Measurements from ENCODE around the gene SLC38A1.

DNA sequence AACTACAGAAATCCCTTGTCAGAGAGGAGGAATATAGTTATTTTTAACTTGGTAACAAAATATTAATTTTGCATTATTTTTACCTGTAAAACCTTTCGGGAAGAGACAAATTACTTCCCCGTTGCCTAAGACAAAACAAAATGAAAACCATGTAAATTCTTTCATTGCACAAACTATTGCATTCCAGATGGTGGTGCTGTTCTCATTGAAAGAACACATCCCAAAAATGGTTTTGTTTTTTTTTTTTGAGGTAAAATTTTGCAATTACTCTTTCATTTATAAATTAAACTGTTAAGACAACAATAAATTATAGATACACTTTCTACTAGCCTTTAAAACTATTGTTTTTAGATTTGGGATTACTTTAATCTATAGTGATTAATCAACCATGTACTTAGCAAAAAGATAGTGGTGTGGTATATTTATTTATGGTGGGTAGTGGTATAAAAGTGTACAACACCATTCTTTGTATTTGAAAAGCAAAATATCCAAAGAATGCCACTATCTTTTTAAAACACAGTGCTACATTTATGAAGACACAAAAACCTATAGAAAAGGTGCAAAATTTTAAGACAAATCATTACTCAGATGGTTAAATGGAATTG is 115.5 kb downstream of the SLC38A1 start:
- TF ChIP-seq MYC (IDR thresholded peaks at IDR 0.05; ENCODE audit: borderline replicate concordance, low read length) (no peak), REST (IDR thresholded peaks at IDR 0.05) (no peak), RCOR1 (IDR thresholded peaks at IDR 0.05; ENCODE audit: low read depth, low read length) (no peak), SREBF2 (IDR thresholded peaks at IDR 0.05) (no peak)
